ENCODE results near the gene BZW2.

DNA sequence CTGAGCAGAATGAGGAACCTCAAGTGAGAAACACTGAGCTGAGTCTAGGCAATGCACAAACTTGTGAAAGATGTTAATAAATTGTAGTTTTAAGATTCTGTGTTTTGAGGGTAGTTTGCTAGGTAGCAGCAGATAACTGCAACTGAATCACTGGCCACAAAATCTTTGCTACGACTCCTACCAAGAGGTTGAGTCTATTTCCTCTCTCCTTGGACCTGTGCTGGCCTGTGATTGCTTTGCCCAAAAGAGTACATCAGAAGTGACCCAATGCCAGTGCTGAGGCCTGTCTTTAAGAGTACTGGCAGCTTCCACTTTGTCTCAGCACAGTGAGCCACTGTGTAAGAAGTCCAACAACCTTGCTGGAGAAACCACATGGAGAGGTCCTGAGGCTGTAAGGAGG is 95.7 kb downstream of the BZW2 start:
- TF ChIP-seq, protein P1, sequence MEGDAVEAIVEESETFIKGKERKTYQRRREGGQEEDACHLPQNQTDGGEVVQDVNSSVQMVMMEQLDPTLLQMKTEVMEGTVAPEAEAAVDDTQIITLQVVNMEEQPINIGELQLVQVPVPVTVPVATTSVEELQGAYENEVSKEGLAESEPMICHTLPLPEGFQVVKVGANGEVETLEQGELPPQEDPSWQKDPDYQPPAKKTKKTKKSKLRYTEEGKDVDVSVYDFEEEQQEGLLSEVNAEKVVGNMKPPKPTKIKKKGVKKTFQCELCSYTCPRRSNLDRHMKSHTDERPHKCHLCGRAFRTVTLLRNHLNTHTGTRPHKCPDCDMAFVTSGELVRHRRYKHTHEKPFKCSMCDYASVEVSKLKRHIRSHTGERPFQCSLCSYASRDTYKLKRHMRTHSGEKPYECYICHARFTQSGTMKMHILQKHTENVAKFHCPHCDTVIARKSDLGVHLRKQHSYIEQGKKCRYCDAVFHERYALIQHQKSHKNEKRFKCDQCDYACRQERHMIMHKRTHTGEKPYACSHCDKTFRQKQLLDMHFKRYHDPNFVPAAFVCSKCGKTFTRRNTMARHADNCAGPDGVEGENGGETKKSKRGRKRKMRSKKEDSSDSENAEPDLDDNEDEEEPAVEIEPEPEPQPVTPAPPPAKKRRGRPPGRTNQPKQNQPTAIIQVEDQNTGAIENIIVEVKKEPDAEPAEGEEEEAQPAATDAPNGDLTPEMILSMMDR (IDR thresholded peaks at IDR 0.05), result no peak
- TF ChIP-seq EZH2 (IDR thresholded peaks at IDR 0.05) (no peak), EZH2phosphoT487 (IDR thresholded peaks at IDR 0.05) (no peak)
